Hematopoietic multipotent progenitor cell treated with erythropoietin and hydrocortisone succinate and interleukin-3 and kit ligand, for 15 days (in vitro differentiated cells): Measurements from ENCODE around the gene MX1.

ENCODE experiments used
- DNase-seq: peaks from one replicate; pipeline ENCODE4 v3.0.0-alpha.2; 2015; ENCODE audit warnings: low spot score

Gene MX1

GRCh38 chr21:41425954-41426675, at the start of gene MX1:
TSS of gene MX1 (plus strand) at chr21:41426239. CDS start at chr21:41432071, 5,832 bp downstream.
- DNase-seq = no peak

DNA sequence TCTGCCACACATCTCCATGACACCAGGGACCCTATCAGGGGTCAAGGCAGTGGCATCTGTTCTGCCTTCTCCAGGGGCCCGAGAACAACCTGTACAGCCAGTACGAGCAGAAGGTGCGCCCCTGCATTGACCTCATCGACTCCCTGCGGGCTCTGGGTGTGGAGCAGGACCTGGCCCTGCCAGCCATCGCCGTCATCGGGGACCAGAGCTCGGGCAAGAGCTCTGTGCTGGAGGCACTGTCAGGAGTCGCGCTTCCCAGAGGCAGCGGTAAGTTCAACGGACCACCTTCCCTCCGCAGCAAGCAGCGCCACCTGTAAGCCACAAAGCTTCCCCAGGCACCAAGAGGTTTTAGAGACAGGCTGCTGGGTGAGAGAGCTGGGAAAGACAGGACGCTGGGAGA, 48.3 kb upstream of the MX1 start:
- no peak for DNase-seq

GRCh38 chr21:41378849-41379248, 47.2 kb upstream of the MX1 start:
- DNase-seq = no peak

DNA sequence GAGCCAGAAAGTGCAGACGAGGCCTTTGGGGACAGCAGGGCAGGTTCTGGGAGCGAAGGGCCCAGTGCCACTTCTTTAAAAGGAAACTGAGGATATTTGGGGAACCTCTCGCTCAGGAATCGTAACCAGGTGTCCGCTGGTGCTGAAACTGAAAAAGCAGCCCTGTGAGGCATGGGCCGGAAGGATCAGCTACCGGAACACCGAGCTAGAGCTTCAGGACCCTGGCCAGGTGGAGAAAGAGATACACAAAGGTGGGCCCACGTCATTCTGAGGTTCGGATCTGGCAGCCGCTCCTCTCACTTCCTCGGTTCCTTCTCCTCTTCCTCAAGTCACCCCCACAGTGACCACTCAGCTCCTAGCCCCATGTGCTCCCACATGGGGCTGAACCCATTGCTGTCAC, 46.1 kb upstream of the MX1 start:
- no peak for DNase-seq

- DNase-seq = no peak
Observed at GRCh38 chr21:41381731-41382130, 44.3 kb upstream of the MX1 start.

DNA sequence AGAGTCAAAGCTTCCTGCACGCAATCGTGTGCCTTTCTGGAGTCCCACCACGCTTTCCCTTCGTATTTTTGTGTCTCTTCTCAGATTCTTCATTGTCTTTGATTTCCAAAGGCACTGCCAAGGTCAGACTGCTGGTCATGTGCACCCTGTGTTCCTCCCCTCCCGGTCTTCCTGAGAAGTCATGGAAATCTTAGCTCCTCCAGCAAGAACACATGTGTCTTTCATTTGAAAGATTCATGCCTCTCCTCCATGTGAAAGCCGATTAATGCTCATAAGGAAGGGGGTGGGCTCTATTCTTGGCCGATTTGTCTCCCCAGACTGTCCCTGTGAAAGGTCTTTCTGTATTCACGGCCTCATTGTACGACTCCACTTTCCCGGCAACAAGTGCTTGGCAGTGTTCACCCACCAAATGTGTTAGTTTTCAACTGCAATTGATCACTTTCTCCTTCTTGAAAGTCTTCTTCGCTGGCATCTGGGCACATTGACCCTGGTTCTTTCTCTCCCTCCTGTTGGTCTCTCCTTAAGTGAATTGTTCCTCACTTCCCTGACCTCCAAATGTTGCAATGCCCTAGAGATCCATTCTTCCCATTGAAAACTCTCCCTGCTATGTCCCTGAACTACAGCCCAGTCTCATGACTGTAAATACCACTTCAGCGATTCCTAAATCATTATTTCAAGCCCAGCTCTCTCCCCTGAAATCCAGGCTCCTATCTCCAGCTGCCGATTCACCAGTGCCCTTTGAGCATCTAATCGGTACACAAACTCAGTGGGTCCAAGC, 38.8 kb upstream of the MX1 start:
- DNase-seq = no peak

DNA sequence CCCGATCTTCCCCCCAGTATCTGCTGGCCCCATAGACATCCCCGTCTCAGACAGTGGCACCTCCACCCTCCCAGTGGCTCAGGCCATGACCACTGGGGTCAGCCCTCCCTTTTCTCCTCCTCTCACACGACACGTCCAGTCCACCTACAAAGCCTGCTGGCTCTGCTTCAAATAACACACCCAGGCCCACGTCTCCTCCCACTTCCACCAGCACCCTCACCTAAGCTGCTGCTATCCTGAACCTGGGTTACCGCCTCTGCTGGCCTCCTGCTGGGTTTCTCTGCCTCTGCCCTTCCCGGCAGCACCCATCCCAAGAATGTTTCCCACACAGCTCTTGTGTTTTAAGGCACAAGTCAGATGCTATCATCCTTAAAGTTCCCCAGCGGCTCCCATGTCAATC, 38.2 kb upstream of the MX1 start:
- no peak for DNase-seq

DNA sequence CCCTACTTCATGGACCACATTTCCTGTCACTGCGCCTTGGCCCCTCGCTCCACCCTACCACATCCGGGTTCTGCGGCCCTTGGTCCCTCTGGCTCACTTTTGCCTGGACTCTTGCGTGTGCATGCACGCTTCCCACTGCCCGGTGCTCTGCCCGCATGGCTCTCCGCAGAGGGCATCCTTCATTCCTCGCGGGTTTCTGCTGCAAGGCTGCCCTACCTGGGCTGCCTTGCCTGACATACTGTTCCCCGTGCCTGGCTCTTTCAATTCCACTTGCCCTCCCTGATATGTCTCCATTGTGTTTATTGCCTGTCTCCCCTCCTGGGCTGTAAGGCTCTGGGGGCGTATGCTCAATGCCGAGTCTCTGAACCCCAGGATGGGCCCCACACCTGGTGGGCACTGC, 37.8 kb upstream of the MX1 start:
- DNase-seq = no peak

DNA sequence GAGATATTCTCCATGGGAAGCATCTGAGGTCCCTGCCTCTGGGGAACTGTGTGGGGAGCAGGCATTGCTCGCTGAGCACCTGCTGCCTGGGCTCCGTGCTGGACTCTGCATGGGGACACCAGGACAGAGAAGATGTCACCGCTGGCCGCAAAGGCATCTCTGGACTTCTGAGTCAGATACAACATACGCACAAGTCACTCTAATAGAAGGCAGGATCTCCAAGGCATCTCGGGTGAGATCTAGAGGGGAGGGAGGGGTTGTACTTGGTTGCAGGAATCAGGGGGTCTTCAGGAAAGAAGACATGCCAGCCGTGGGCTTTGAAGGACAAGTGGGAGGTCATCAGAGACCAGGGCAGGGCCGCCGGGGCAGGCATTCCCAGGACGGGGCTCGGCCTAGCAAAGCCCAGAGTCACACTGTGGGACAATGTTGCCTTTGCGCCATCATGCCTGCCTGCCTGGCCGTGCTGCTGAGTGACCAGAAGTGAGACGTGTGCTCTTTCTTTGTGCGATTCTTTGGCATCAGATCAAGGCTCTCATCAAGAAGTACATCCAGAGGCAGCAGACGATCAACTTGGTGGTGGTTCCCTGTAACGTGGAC, 35.9 kb upstream of the MX1 start:
- no peak for DNase-seq

- no peak for DNase-seq
Observed at GRCh38 chr21:41393876-41394465, 32.1 kb upstream of the MX1 start.

GRCh38 chr21:41396558-41397075, 29.4 kb upstream of the MX1 start:
- no peak for DNase-seq

DNA sequence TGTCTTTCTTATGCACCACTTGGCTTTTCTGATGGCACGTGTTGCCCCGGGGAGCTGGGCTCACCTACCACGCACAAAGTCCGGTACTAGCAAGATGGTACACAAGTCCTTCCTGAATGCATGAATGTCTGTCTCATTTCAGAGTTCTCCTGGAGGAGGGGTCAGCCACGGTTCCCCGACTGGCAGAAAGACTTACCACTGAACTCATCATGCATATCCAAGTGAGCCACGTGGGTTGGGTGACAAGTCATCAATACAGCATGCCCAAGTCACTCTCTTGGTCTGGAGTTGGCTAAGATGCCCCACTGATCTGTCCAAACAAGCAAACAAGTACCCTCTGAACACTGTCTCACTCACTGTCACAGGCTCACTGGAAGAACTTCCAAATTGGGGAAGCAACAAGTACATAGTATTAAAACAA, 28.6 kb upstream of the MX1 start:
- DNase-seq = no peak

DNA sequence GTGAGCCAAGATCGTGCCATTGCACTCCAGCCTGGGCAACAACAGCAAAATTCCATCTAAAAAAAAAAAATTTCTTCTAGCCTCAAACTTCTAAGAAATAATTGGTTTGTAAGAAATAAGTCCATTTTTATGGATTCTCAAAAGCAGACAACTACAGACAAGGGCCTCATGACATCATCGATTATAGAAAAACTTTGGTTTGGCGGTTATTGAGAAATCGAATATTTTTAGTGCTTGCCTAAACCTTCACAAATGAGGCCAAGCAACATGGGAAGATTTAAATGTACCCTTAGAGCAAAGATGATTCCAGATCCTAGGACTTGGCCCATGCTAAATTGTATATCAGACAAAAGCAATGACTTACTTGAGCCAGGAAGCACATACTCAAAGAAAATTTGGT, 27.8 kb upstream of the MX1 start:
- DNase-seq = no peak

DNA sequence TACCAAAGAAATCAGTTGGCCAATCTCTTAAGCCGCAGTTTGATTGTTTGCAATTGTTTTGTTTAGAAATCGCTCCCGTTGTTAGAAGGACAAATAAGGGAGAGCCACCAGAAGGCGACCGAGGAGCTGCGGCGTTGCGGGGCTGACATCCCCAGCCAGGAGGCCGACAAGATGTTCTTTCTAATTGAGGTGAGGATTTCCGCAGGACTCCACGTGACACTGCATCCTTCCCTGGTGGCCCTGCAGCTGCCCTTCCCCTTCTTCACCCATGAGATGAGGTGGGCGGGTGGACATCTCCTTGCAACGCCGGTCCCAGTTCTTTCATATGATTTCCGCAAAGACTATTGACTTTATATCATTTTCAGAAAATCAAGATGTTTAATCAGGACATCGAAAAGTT, 27.2 kb upstream of the MX1 start:
- DNase-seq = no peak

GRCh38 chr21:41399246-41399800, 26.7 kb upstream of the MX1 start:
- DNase-seq = no peak

DNA sequence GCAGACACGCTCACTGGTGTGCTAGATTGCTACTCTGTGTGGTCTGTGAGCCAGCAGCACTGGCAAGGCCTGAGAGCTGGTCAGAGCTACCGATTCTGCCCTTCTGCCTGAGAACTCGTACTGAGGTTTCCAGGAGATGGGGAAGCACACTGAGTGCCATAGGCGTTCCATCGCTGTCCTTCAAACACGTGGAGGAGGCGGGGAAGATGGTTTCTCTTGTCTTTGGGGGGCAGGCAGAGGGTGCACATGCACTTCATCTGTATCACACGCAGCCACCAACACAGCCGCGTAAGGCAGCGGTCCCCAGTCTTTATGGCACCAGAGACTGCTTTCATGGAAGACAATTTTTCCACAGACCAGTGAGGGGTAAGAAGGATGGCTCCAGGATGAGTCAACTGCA, 23.8 kb upstream of the MX1 start:
- DNase-seq = no peak

DNA sequence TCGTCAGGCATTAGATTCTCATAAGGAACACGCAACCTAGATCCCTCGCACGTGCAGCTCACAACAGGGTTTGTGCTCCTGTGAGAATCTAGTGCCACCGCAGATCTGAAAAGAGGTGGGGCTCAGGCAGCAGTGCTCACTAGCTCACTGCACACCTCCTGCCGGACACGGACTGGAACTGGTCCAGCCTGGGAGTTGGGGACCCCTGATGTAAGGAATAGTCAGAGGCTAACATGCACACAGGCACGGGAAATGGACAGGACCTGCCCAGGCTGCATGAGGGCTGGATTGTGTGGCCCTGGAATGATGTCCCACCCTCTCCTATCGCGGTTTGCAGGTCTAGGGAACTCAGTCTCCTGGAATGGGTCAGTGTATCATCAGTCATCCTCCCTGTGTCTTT, 23.2 kb upstream of the MX1 start:
- DNase-seq = no peak

- no peak for DNase-seq
Observed at GRCh38 chr21:41403331-41403730, 22.7 kb upstream of the MX1 start.

DNA sequence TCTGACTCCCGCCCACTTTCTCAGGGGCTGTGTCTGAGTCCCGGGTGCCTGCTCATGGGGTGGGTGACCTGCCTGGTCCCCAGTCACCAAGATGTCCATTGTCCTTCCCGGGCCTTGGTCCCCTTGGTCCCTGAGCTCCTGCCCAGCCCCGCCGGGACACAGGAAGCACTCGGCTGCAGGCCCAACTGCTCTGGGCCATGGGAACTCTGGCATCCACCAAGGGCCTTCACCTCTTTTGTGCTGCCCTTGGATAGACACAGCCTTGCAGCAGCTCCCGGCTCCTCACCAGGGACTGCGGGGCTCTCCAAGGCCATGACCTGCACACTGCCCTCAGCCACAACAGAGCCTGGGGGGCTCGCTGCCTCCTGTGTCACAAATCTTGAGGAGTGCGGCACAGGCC, 22.1 kb upstream of the MX1 start:
- no peak for DNase-seq

- DNase-seq = no peak
Observed at GRCh38 chr21:41405321-41405720, 20.7 kb upstream of the MX1 start.

DNA sequence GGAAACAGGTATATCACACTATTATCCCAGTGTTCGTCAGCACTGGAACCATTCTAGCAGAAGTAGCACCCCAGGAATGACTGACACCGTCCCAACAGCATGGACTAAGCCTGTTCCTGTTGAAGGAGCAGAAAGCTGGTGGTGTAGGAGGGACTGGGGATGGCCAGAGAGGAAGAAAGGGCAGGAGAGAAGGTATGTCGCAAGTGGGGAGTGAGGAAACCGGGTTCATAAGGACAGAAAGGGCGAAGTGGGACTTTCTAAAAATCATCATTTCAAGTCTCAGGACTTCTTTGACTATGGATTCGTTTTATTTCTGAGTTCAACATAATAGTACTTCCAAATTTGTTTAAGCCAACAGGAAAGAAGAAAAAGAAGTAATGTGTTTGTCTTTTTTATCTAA, 19.7 kb upstream of the MX1 start:
- no peak for DNase-seq
